Measurements from ENCODE around the gene AFF3. TPM values are rescaled to one million over a fixed set of nuclear protein-coding genes. Genes with fewer than 3 reads are reported as not detected.
"Not testable (repeated sequence)": the region's sequence is repeated elsewhere in the genome, so short reads cannot be mapped to it uniquely, and the experiment has no call there.

The AFF3 gene
- total and polyA plus RNA-seq, 2 of the 8 experiments (the other 6 are each of a cell fraction or from before 2014, with no cell fraction given): 0.27 to 3.0 TPM

GRCh38 chr2:100102466-100103180 is 39.8 kb downstream of the AFF3 start:
- DNase-seq (ENCODE audit: low read depth in 1 of 2, low spot score in 2 of 2); POLR2A ChIA-PET (ENCODE audit: partially characterized antibody); H3K36me3 ChIP-seq (ENCODE audit: control insufficient read depth in 2 of 4, insufficient read depth in 4 of 4, low read length in 3 of 4); H2BK12ac ChIP-seq (ENCODE audit: low read depth, low read length); H3K23me2 ChIP-seq (ENCODE audit: low read depth, low read length); H3K9ac ChIP-seq (replicated peaks in 1 of 4; ENCODE audit: extremely low read depth in 1 of 4, low read depth in 3 of 4, low read length in 3 of 4); H3K4me2 ChIP-seq (ENCODE audit: insufficient read depth in 1 of 2, low read depth in 2 of 2, low read length in 2 of 2); H4K91ac ChIP-seq (replicated peaks; ENCODE audit: insufficient read length, low read length); H2BK15ac ChIP-seq (ENCODE audit: low read length); H3K79me2 ChIP-seq (ENCODE audit: control insufficient read depth in 1 of 2, insufficient read depth in 2 of 2, low read length in 2 of 2); H3K27ac ChIP-seq (ENCODE audit: low read depth, low read length); H3K4ac ChIP-seq (replicated peaks; ENCODE audit: insufficient read length, low read depth, low read length); H3K4me1 ChIP-seq (replicated peaks in 1 of 4; ENCODE audit: control insufficient read depth in 3 of 4, insufficient read depth in 4 of 4, low read length in 3 of 4); CTCF ChIA-PET (ENCODE audit: partially characterized antibody); H2BK120ac ChIP-seq (replicated peaks; ENCODE audit: low read depth, low read length); H4K8ac ChIP-seq (ENCODE audit: extremely low read depth, insufficient read depth, low read length); H3K14ac ChIP-seq (ENCODE audit: insufficient read length); H2AFZ ChIP-seq (ENCODE audit: low read length); H2AK5ac ChIP-seq (ENCODE audit: low read depth, low read length); H3K9me3 ChIP-seq (ENCODE audit: insufficient read depth in 2 of 2, low read depth in 1 of 2, low read length in 1 of 2); H3K56ac ChIP-seq (replicated peaks; ENCODE audit: insufficient read length, low read depth, low read length); H4K20me1 ChIP-seq (replicated peaks in 1 of 2; ENCODE audit: control insufficient read depth in 1 of 2, insufficient read depth in 2 of 2, low read length in 2 of 2); H3K23ac ChIP-seq (ENCODE audit: insufficient read length); H4K5ac ChIP-seq (ENCODE audit: insufficient read length, low read depth, low read length); H3K4me3 ChIP-seq (ENCODE audit: extremely low read depth in 1 of 4, insufficient read depth in 2 of 4, low read depth in 3 of 4, low read length in 4 of 4); H2BK20ac ChIP-seq (ENCODE audit: low read length); FAIRE-seq; H2BK5ac ChIP-seq (ENCODE audit: low read depth, low read length); H3K18ac ChIP-seq (ENCODE audit: extremely low read depth, low read length); H3K79me1 ChIP-seq (ENCODE audit: low read depth, low read length): not testable (repeated sequence)
- WGBS, 2 experiments (ENCODE audit: extremely low coverage in 1 of 2, insufficient coverage in 1 of 2, insufficient read length in 1 of 2, insufficient replicate concordance in 2 of 2, low coverage in 1 of 2, low lambda C conversion rate in 2 of 2, missing lambda C conversion rate in 1 of 2): 41% methylated on average over 2 of the region's 8 CpGs; no CpG with 5 or more reads in 1 of the 2 experiments
- peaks cover 7 to 38% (median 28%) of the 10 kb centered on the region in 4 experiments for H3K27me3 ChIP-seq (replicated peaks in 1 of 4; ENCODE audit: control insufficient read depth in 3 of 4, extremely low read depth in 1 of 4, insufficient read depth in 3 of 4, low read length in 3 of 4)

GRCh38 chr2:100098855-100099254 is 43.5 kb downstream of the AFF3 start:
- H2AFZ ChIP-seq (ENCODE audit: low read length); H2AK5ac ChIP-seq (ENCODE audit: low read depth, low read length); H4K8ac ChIP-seq (ENCODE audit: extremely low read depth, insufficient read depth, low read length); H3K4ac ChIP-seq (replicated peaks; ENCODE audit: insufficient read length, low read depth, low read length); H3K23me2 ChIP-seq (ENCODE audit: low read depth, low read length); H4K20me1 ChIP-seq (replicated peaks in 1 of 2; ENCODE audit: control insufficient read depth in 1 of 2, insufficient read depth in 2 of 2, low read length in 2 of 2); H4K91ac ChIP-seq (replicated peaks; ENCODE audit: insufficient read length, low read length); H3K14ac ChIP-seq (ENCODE audit: insufficient read length); H2BK12ac ChIP-seq (ENCODE audit: low read depth, low read length); H3K56ac ChIP-seq (replicated peaks; ENCODE audit: insufficient read length, low read depth, low read length); FAIRE-seq; H2BK20ac ChIP-seq (ENCODE audit: low read length); H2BK15ac ChIP-seq (ENCODE audit: low read length); H3K27me3 ChIP-seq (replicated peaks in 1 of 4; ENCODE audit: control insufficient read depth in 3 of 4, extremely low read depth in 1 of 4, insufficient read depth in 3 of 4, low read length in 3 of 4); H2BK120ac ChIP-seq (replicated peaks; ENCODE audit: low read depth, low read length); H4K5ac ChIP-seq (ENCODE audit: insufficient read length, low read depth, low read length); POLR2A ChIA-PET (ENCODE audit: partially characterized antibody); DNase-seq (ENCODE audit: low read depth in 1 of 2, low spot score in 2 of 2); H3K4me2 ChIP-seq (ENCODE audit: insufficient read depth in 1 of 2, low read depth in 2 of 2, low read length in 2 of 2); H3K79me2 ChIP-seq (ENCODE audit: control insufficient read depth in 1 of 2, insufficient read depth in 2 of 2, low read length in 2 of 2); H3K4me1 ChIP-seq (replicated peaks in 1 of 4; ENCODE audit: control insufficient read depth in 3 of 4, insufficient read depth in 4 of 4, low read length in 3 of 4); H3K79me1 ChIP-seq (ENCODE audit: low read depth, low read length); H3K9ac ChIP-seq (replicated peaks in 1 of 4; ENCODE audit: extremely low read depth in 1 of 4, low read depth in 3 of 4, low read length in 3 of 4); H3K18ac ChIP-seq (ENCODE audit: extremely low read depth, low read length); H3K9me3 ChIP-seq (ENCODE audit: insufficient read depth in 2 of 2, low read depth in 1 of 2, low read length in 1 of 2); H3K23ac ChIP-seq (ENCODE audit: insufficient read length); H3K4me3 ChIP-seq (ENCODE audit: extremely low read depth in 1 of 4, insufficient read depth in 2 of 4, low read depth in 3 of 4, low read length in 4 of 4); CTCF ChIA-PET (ENCODE audit: partially characterized antibody); H3K36me3 ChIP-seq (ENCODE audit: control insufficient read depth in 2 of 4, insufficient read depth in 4 of 4, low read length in 3 of 4); H2BK5ac ChIP-seq (ENCODE audit: low read depth, low read length); H3K27ac ChIP-seq (ENCODE audit: low read depth, low read length): not testable (repeated sequence)
- no CpG with 5 or more reads among the region's 8 CpGs for WGBS, 2 experiments (ENCODE audit: extremely low coverage in 1 of 2, insufficient coverage in 1 of 2, insufficient read length in 1 of 2, insufficient replicate concordance in 2 of 2, low coverage in 1 of 2, low lambda C conversion rate in 2 of 2, missing lambda C conversion rate in 1 of 2)
